LNCaP clone FGC (cell line): Measurements from ENCODE around the gene ST6GALNAC6.

Experiments used
- DNase-seq: peaks from one replicate; pipeline ENCODE4 v3.0.0-alpha.2; 2011; ENCODE audit warnings: low read depth
- H3K4me3 ChIP-seq: 2 replicates; pipeline ENCODE4 v1.5.1; 2011; ENCODE audit warnings: mild to moderate bottlenecking, low read depth, low read length, control low read depth
- TF ChIP-seq, protein P1 (sequence below): IDR thresholded peaks from 2 replicates; pipeline ENCODE4 v1.5.1; 2012; ENCODE audit warnings: mild to moderate bottlenecking; ENCODE audit not compliant: control insufficient read depth, insufficient read depth; ENCODE audit errors: extremely low read depth

Gene ST6GALNAC6

DNA sequence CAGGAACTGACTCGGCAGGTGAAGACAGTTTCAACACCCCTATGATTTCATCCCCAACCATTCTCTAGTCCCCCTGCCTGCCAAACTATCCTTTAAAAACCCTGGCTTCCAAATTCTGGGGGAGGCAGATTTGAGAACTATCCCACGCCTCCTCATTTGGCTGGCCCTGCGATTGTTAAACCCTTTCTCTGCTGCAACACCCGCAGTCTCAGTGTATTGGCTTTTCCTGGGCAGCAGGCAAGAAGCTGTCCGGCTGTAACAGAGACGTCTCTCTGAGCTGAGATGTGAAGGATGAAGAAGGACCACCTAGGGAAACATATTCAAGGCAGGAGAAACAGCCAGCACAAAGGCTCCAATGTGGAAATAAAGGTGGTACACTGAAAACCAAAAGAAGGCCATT is 6.6 kb downstream of the ST6GALNAC6 start:
- no peak overlapping the region for H3K4me3 ChIP-seq
- DNase-seq: no peak
- TF ChIP-seq, protein P1, sequence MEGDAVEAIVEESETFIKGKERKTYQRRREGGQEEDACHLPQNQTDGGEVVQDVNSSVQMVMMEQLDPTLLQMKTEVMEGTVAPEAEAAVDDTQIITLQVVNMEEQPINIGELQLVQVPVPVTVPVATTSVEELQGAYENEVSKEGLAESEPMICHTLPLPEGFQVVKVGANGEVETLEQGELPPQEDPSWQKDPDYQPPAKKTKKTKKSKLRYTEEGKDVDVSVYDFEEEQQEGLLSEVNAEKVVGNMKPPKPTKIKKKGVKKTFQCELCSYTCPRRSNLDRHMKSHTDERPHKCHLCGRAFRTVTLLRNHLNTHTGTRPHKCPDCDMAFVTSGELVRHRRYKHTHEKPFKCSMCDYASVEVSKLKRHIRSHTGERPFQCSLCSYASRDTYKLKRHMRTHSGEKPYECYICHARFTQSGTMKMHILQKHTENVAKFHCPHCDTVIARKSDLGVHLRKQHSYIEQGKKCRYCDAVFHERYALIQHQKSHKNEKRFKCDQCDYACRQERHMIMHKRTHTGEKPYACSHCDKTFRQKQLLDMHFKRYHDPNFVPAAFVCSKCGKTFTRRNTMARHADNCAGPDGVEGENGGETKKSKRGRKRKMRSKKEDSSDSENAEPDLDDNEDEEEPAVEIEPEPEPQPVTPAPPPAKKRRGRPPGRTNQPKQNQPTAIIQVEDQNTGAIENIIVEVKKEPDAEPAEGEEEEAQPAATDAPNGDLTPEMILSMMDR: no peak

DNA sequence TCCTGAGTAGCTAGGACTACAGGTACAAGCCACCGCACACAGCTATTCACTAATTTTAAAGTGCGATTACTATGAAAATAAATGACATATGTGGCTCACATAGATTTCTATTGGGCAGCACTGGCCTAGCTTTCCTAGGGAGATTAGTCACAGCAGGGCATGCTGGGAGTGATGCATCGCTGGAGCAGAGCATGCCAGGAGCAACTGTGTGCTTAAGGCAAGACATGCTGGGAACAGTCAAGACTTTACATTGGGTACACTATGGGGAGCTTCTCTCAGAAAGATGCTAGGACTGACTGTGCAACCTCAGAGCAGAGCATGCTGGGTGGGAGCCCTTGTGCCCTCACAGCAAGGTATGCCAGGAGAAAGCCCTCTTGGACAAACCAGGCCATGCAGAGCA is 9.3 kb downstream of the ST6GALNAC6 start:
- TF ChIP-seq, protein P1: no peak
- DNase-seq: no peak
- H3K4me3 ChIP-seq: no peak overlapping the region

DNA sequence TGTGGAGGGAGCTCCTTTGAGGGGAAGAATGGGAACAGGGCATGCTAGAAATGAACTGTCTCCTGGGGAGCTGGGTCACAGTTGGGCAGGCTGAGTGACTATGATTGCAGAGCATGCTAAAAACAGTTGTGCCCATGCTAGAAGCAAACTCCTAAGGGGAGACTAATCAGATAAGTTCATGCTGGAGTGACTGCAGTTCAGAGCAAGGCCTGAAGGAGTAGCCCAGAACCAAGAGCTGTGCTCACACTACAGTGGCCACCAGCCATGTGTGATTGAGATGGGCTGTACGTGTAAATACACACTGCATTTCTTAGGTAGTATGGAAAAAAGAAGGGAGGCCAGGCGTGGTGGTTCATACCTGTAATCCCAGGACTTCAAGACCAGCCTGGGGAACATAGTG is 11.6 kb downstream of the ST6GALNAC6 start:
- DNase-seq: no peak
- H3K4me3 ChIP-seq: no peak overlapping the region
- TF ChIP-seq, protein P1: no peak

DNA sequence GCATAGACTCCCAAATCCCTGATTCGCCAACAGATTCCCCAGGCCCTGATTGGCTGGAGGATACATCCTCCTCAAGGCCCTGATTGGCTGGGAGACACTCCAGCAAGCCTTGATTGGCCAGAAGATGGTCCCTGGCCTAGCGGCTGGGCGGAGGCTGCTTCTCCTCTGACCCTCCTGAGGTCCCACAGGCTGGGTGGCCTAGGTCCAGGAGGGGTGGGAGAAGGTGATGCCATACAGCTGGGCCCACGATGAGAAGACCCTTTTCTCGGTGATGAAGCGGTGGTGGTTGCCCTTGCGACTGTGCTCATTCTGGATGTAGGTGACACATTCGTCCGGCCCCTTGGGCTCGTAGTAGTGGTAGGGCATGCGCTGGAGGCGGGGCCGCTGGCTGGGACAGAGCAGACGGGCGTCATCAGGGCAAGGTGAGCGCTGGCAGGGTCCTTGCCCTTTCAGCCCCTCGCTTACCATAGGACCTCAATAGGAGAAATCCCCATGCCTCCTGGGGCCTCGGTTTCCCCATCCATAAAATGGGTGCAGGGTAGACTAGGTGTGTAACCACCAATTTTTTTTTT is 12.9 kb downstream of the ST6GALNAC6 start:
- H3K4me3 ChIP-seq: no peak overlapping the region
- TF ChIP-seq, protein P1: no peak
- no peak for DNase-seq

DNA sequence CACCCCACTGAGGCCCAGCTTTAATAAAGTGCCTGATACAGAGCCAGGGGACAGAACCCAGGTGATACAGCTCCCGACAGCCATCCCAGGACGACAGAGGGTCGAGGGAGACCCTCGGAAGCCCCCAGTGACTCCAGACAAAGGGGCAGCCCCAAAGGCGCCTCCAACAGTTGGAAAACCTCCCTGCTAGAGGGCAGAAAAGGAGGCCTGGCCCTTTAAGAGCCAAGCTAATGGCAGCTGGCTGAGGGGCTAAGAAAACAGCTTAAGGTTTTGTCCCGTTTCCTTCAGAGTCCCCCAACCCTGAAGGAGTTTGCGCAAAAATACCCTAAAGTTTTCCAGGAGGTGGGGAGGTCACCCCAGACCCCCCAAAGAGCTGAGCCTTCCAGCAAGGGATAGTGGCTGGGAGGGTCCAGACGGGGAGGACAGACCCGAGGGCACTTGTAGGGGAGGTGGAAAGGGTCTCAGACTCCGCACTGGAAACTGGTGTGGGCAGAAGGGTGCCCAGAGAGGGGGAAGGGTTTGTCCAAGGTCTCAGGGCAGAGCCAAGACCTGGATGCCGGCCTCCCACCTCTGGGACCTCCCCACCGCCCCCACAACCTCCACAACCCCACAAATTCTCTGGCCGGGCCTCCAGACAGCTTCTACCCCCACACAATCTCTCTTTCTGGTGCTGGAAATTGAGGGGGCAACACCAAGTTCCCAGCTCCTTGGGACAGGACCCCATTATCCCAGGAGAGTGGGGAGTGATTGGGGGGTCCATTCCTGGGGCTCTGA is 13.7 kb downstream of the ST6GALNAC6 start:
- DNase-seq: no peak
- TF ChIP-seq, protein P1: no peak
- no peak overlapping the region for H3K4me3 ChIP-seq

DNA sequence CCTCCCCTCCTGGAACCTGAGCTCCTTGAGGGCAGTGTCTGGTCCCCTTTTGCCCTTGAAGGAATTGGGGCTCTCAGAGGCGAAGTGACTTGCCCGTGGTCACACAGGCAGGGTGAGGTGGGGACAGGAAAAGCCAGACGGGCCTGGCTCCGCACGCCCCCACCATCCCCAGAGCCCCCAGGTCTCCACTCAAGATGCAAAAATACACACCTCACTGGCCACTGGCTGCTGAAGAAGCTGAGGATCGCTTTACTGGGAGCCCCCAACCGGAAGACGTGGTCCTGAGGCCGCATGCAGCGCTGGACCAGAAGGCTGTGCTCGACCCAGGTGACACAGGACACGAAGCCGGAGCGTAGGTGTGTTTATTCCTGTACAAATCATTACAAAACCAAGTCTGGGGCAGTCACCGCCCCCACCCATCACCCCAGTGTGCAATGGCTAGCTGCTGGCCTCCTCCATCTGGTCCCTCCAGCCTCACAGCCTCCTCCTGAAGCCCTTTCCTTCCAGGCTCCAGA is 14.4 kb downstream of the ST6GALNAC6 start:
- no peak for DNase-seq

More for the DNA sequence above, 14.4 kb downstream of the ST6GALNAC6 start:
- TF ChIP-seq, protein P1: no peak
- no peak overlapping the region for H3K4me3 ChIP-seq
